ENCODE data around the gene IMMP2L. TPM values are rescaled to one million over a fixed set of nuclear protein-coding genes. Genes with fewer than 3 reads are reported as not detected.

Gene IMMP2L
- total and polyA plus RNA-seq, 2 of the 8 experiments (the other 6 are each of a cell fraction or from before 2014, with no cell fraction given), result 2.3 to 10.1 TPM

DNA sequence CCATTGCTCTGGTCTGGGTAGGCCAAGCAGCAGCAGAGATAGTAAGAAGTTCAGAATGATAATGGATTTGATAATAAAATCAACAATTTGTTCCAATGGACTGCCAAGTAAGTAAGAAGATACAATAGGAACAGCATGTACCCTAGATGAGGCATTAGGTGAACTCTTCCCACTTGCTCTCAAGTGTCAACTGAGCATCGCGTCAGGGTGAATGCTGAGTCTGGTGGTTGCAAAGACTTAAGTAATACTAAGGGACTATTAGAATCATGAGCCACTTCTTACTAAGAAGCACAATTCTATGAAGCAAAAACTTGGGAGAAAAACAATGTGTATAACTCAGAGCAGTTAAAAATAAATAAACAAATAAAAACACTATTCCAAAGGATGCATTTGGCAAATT is 416.8 kb downstream of the IMMP2L start:
- POLR2A ChIA-PET (ENCODE audit: partially characterized antibody), result no interaction called here

More for the DNA sequence above, 416.8 kb downstream of the IMMP2L start:
- H2BK5ac ChIP-seq (ENCODE audit: low read depth, low read length), result no peak overlapping the region
- 88% methylated on average over 2 of the region's 2 CpGs; no CpG with 5 or more reads in 1 of the 2 experiments for WGBS, 2 experiments (ENCODE audit: extremely low coverage in 1 of 2, insufficient coverage in 1 of 2, insufficient read length in 1 of 2, insufficient replicate concordance in 2 of 2, low coverage in 1 of 2, low lambda C conversion rate in 2 of 2, missing lambda C conversion rate in 1 of 2)
- H2BK12ac ChIP-seq (ENCODE audit: low read depth, low read length), result no peak overlapping the region
- no peak overlapping the region for H2BK120ac ChIP-seq (replicated peaks; ENCODE audit: low read depth, low read length)
- H4K5ac ChIP-seq (ENCODE audit: insufficient read length, low read depth, low read length), result no peak overlapping the region
- FAIRE-seq (no peak), DNase-seq (ENCODE audit: low read depth in 1 of 2, low spot score in 2 of 2) (no peak)
- no peak overlapping the region for H3K27ac ChIP-seq (ENCODE audit: low read depth, low read length)
- no peak overlapping the region for H3K14ac ChIP-seq (ENCODE audit: insufficient read length)
- H3K79me1 ChIP-seq (ENCODE audit: low read depth, low read length), result no peaks in the 10 kb centered on the region
- H3K79me2 ChIP-seq (ENCODE audit: control insufficient read depth in 1 of 2, insufficient read depth in 2 of 2, low read length in 2 of 2), result no peaks in the 10 kb centered on the region
- H3K4me3 ChIP-seq (ENCODE audit: extremely low read depth in 1 of 4, insufficient read depth in 2 of 4, low read depth in 3 of 4, low read length in 4 of 4), result no peak overlapping the region
- no peak overlapping the region for H2BK20ac ChIP-seq (ENCODE audit: low read length)
- no peak overlapping the region for H2AK5ac ChIP-seq (ENCODE audit: low read depth, low read length)
- no peak overlapping the region for H2BK15ac ChIP-seq (ENCODE audit: low read length)
- no peak overlapping the region for H3K4ac ChIP-seq (replicated peaks; ENCODE audit: insufficient read length, low read depth, low read length)
- no peak overlapping the region for H4K91ac ChIP-seq (replicated peaks; ENCODE audit: insufficient read length, low read length)
- TF ChIP-seq CHD2 (IDR thresholded peaks at IDR 0.05; ENCODE audit: low read length) (no peak), PHF8 (conservative IDR thresholded peaks at IDR 0.05; ENCODE audit: low read depth, low read length) (no peak), SIRT6 (IDR thresholded peaks at IDR 0.05; ENCODE audit: low read length) (no peak), SP4 (IDR thresholded peaks at IDR 0.05; ENCODE audit: low read length) (no peak), RAD21 (IDR thresholded peaks at IDR 0.05 in 1 of 2, conservative IDR thresholded peaks at IDR 0.05 in 1 of 2; ENCODE audit: low read depth in 2 of 2, low read length in 2 of 2) (no peak), CBX8 (IDR thresholded peaks at IDR 0.05; ENCODE audit: borderline replicate concordance, low read depth, low read length) (no peak)
- TF ChIP-seq, protein P1, sequence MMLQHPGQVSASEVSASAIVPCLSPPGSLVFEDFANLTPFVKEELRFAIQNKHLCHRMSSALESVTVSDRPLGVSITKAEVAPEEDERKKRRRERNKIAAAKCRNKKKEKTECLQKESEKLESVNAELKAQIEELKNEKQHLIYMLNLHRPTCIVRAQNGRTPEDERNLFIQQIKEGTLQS (IDR thresholded peaks at IDR 0.05; ENCODE audit: insufficient read depth, low read depth, low read length), result no peak
- no peak overlapping the region for H3K18ac ChIP-seq (ENCODE audit: extremely low read depth, low read length)
- CTCF ChIA-PET (ENCODE audit: partially characterized antibody), result interaction anchor here (0.6 kb wide), 1 partner anchor 393 kb away, joined by 3 read pairs; no protein-coding TSS in a partner anchor
- H3K36me3 ChIP-seq (ENCODE audit: control insufficient read depth in 2 of 4, insufficient read depth in 4 of 4, low read length in 3 of 4), result no peaks in the 10 kb centered on the region
- H3K4me2 ChIP-seq (ENCODE audit: insufficient read depth in 1 of 2, low read depth in 2 of 2, low read length in 2 of 2), result no peak overlapping the region
- H3K4me1 ChIP-seq (replicated peaks in 1 of 4; ENCODE audit: control insufficient read depth in 3 of 4, insufficient read depth in 4 of 4, low read length in 3 of 4), result no peaks in the 10 kb centered on the region
- no peak overlapping the region for H3K9ac ChIP-seq (replicated peaks in 1 of 4; ENCODE audit: extremely low read depth in 1 of 4, low read depth in 3 of 4, low read length in 3 of 4)
- H2AFZ ChIP-seq (ENCODE audit: low read length), result no peak overlapping the region
- H4K20me1 ChIP-seq (replicated peaks in 1 of 2; ENCODE audit: control insufficient read depth in 1 of 2, insufficient read depth in 2 of 2, low read length in 2 of 2), result no peaks in the 10 kb centered on the region
- no peak overlapping the region for H3K56ac ChIP-seq (replicated peaks; ENCODE audit: insufficient read length, low read depth, low read length)
- H3K23me2 ChIP-seq (ENCODE audit: low read depth, low read length), result no peaks in the 10 kb centered on the region
- no peak overlapping the region for H3K23ac ChIP-seq (ENCODE audit: insufficient read length)
- H3K9me3 ChIP-seq (ENCODE audit: insufficient read depth in 2 of 2, low read depth in 1 of 2, low read length in 1 of 2), result no peaks in the 10 kb centered on the region
- H4K8ac ChIP-seq (ENCODE audit: extremely low read depth, insufficient read depth, low read length), result no peak overlapping the region
- H3K27me3 ChIP-seq (replicated peaks in 1 of 4; ENCODE audit: control insufficient read depth in 3 of 4, extremely low read depth in 1 of 4, insufficient read depth in 3 of 4, low read length in 3 of 4), result no peaks in the 10 kb centered on the region

Measured in H1 (cell line).